ENCODE data around the gene CCDC40.

CCDC40 gene

DNA sequence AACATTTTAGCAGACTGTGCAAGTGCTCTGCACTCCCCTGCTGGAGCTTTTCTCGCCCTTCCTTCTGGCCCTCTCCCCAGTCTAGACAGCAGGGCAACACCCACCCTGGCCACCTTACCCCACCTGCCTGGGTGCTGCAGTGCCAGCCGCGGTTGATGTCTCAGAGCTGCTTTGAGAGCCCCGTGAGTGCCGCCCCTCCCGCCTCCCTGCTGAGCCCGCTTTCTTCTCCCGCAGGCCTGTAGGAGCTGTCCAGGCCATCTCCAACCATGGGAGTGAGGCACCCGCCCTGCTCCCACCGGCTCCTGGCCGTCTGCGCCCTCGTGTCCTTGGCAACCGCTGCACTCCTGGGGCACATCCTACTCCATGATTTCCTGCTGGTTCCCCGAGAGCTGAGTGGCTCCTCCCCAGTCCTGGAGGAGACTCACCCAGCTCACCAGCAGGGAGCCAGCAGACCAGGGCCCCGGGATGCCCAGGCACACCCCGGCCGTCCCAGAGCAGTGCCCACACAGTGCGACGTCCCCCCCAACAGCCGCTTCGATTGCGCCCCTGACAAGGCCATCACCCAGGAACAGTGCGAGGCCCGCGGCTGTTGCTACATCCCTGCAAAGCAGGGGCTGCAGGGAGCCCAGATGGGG lies 68.0 kb downstream of the CCDC40 start:
- DNase-seq: no peak

GRCh38 chr17:80104956-80105375 lies 68.5 kb downstream of the CCDC40 start:
- DNase-seq: no peak

- DNase-seq: no peak
These were observed 69.3 kb downstream of the CCDC40 start for GRCh38 chr17:80105762-80106161.

DNA sequence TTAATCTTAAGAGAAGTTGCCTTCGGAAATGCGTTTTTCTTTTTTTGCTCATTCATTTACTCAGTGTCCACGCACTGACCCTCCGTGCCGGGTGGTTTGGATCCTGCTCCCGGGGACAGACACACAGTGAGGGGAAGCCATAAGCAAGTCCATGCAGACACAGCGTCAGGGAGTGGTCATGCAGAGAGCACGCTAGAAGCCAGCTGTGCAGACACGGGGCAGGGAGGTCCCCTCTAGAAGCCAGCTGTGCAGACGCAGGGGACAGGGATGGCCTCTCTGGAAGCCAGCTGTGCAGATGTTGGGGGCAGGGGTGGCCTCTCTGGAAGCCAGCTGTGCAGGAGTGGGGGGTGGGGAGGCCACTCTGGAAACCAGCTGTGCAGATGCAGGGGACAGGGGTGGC lies 69.7 kb downstream of the CCDC40 start:
- DNase-seq: no peak

GRCh38 chr17:80106751-80107150 lies 70.3 kb downstream of the CCDC40 start:
- DNase-seq: no peak

GRCh38 chr17:80107231-80108021 lies 71.0 kb downstream of the CCDC40 start:
- DNase-seq: no peak

GRCh38 chr17:80108036-80108971 lies 71.9 kb downstream of the CCDC40 start:
- DNase-seq: no peak

DNA sequence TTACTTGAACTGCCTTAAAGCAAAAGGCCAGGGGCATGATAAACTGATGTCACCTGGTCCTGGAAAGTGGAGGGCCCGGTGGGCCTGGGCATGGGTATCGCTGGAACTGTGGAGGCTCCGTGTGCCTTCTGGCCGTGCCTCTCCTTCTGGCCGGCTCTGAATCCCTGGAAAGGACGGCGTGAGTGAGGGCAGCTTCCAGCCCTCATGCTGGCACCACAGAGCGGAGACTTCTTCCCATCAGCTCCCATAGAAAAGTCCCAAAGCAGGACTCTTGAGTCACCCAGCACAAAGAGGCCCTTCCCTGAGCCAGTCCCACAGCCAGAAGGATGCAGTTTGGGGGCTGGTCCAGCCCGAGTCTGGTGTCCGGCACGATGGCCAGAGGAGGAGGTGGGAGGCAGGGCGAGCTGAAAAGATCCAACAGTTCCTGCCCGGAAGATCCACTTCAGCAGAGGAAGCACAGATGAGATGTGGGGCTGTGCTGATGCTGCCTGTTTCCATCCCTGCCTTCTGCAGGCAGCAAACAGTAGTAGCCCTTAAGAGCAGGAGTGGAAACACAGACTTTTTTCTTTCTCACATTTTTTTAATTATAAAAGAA lies 72.7 kb downstream of the CCDC40 start:
- DNase-seq: no peak

GRCh38 chr17:80109713-80110446 lies 73.4 kb downstream of the CCDC40 start:
- no peak for DNase-seq

- no peak for DNase-seq
These were observed 74.0 kb downstream of the CCDC40 start for GRCh38 chr17:80110447-80110812.

DNA sequence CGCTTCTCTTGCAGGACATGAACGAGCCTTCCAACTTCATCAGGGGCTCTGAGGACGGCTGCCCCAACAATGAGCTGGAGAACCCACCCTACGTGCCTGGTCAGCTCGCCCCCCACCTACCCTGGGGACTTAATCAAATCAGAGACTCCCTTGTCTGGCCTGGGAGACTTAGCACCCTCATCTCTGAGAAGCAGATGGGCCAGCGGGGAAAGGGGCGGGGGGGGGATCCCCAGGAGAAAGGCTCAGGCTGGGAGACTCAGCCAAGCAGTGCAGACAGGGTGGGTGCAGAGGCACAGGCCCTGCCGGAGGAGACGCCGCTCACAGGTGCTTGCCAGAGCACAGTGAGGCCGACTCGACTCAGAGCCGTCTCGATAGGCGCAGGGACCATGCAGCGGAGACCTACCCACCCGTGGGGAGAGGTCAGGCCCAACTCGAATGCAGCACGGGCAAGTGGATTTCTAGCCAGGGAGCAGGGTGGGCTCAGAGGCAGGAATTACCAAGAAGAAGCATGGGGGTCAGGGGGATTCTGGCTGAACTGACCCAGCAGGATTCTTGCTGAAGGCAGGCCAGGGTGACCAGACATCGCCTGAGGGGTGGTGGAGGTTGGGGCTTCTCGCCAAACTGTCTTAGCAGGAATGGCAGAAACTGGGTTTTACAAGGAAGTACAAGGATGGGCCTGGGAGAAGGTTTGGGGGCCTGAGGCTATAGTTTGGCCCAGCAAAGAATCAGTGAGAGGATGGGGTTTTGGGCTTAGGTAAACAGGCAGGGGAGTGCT lies 74.7 kb downstream of the CCDC40 start:
- DNase-seq: no peak

GRCh38 chr17:80111702-80112470 lies 75.4 kb downstream of the CCDC40 start:
- DNase-seq: no peak

DNA sequence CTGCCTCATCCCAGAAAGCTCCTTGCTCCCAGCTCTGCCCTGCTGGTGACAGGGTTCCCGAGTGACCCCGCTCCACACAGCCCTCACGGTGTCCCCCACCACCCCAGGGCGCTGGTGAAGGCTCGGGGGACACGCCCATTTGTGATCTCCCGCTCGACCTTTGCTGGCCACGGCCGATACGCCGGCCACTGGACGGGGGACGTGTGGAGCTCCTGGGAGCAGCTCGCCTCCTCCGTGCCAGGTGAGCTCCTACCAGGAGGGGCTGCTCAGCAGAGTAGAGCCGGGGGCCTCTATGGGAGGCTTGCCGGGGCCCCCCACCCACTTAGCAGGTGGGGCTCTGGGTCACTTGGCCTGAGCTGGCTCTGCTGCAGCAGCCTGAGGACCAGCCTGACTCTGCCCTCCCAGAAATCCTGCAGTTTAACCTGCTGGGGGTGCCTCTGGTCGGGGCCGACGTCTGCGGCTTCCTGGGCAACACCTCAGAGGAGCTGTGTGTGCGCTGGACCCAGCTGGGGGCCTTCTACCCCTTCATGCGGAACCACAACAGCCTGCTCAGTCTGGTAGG lies 76.1 kb downstream of the CCDC40 start:
- DNase-seq: no peak

DNA sequence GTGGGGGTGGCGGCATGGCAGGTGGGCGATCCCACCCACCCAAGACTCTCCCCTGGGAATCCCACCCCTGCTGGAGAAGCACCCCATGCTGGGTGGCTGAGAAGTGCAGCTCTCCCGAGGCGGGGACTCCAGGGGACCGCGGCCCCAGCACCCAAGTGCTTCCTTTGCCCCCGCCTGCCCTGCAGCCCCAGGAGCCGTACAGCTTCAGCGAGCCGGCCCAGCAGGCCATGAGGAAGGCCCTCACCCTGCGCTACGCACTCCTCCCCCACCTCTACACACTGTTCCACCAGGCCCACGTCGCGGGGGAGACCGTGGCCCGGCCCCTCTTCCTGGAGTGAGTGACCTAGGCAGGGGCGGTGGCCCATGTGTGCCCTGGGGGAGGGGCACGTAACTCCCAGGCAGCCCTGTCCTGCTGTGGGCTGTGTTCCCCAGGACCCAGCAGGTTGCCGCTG lies 76.6 kb downstream of the CCDC40 start:
- no peak for DNase-seq

- no peak for DNase-seq
These were observed 78.3 kb downstream of the CCDC40 start for GRCh38 chr17:80114758-80115157.

- no peak for DNase-seq
These were observed 78.7 kb downstream of the CCDC40 start for GRCh38 chr17:80115159-80115558.

- DNase-seq: no peak
These were observed 80.0 kb downstream of the CCDC40 start for GRCh38 chr17:80116276-80116920.

GRCh38 chr17:80116921-80117380 lies 80.5 kb downstream of the CCDC40 start:
- no peak for DNase-seq
